Measurements from ENCODE around the gene STEAP1B.
"Not testable (repeated sequence)": the region's sequence is repeated elsewhere in the genome, so short reads cannot be mapped to it uniquely, and the experiment has no call there.

Gene STEAP1B

DNA sequence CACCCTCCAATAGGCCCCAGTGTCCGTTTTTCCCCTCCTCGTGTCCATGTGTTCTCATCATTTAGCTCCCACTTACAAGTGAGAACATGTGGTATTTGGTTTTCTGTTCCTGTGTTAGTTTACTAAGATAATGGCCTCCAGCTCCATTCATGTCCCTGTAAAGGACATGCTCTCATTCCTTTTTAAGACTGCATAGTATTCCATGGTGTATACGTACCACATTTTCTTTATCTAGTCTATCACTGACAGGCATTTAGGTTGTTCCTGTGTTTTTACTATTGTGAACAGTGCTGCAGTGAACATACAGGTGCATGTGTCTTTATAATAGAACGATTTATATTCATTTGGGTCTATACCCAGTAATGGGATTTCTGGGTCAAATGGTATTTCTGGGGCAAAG lies 63.4 kb downstream of the STEAP1B start:
- not testable (repeated sequence) for H3K4me3 Mint-ChIP-seq, H3K9me3 Mint-ChIP-seq

DNA sequence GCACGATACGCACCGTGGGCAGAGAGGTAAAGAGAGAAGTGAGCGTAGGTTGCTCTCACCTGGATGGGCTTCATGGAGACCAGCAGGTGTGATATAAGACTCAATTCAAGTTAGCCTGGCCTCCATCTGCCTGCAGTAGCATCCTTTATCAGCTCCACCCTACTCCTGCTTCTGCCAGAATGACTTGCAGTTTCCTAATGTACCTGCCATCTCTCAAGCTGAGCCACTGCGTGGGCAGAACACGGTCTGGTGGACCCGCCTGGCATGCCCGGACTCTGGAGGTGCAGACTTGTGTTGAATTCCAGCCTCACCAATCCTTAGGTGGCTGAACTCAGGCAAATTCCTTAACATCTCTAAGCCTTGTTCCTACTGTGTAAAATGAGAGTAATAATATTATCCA lies 64.3 kb downstream of the STEAP1B start:
- no peak overlapping the region for H3K27ac Mint-ChIP-seq
- peaks cover 2% of the 10 kb centered on the region for H3K4me1 Mint-ChIP-seq (ENCODE audit: low read depth)
- DNase-seq, result no peak
- H3K36me3 Mint-ChIP-seq (ENCODE audit: low read depth), result no peaks in the 10 kb centered on the region
- H3K27me3 Mint-ChIP-seq, result no peaks in the 10 kb centered on the region
- H3K9me3 Mint-ChIP-seq, result no peaks in the 10 kb centered on the region
- no peak overlapping the region for H3K4me3 Mint-ChIP-seq

More for the DNA sequence above, 63.4 kb downstream of the STEAP1B start:
- H3K27ac Mint-ChIP-seq; H3K27me3 Mint-ChIP-seq; DNase-seq; H3K36me3 Mint-ChIP-seq (ENCODE audit: low read depth); H3K4me1 Mint-ChIP-seq (ENCODE audit: low read depth): not testable (repeated sequence)

DNA sequence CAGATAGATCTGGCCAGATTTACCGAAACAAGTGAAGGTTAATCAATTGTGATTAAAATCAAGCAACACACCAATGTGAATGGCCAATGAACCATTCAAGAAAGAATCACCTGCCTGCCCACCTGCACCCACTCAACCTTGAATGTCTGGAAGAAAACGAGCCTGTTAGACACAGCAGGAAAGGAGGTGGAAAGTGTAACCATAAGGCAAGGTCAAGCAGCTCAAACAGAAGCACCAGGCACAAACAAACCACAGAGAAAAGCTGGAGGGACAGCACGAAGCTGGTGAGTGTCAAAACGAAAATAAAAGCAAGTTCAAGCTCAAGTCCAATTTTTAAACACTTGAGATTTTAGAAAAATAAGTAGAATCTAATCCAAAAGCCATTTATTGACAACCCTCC lies 64.9 kb downstream of the STEAP1B start:
- Mint-ChIP-seq H3K27ac (no peak overlapping the region), H3K4me1 (ENCODE audit: low read depth) (peaks cover 2% of the 10 kb centered on the region), H3K36me3 (ENCODE audit: low read depth) (no peaks in the 10 kb centered on the region)

DNA sequence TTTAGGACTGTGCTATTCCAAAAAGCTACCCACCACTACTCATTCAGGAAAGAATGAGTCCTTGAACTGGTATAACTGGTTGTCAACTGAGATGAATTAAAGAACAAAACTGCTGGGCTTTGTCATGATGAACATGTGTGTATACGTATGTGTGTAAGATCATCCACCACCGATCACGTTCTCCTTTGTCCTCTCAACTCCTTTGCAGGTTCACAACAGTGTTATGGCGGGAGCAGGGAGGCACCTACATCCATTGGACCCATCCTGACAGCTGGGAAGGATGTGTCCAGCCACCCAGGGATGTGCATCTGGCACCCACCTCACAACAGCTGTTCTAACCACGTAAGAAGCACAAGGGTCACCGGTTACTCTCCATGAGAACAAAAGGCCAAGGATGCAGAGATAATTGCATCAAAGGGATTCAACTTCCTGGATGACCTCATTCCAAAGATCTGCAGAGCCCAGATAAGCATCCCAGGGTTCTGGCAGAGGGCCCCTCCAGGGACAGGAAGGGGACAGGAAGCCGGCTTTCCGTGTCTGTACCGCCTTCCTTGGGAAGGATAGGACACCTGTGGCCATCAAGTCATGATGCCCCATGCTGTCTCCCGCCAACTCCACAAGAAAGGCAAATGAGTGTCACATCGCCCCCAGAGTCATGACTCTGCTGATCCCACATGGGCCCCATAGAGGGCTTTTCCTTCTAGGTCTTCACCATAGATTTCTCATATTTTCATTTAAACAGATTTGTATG lies 66.1 kb downstream of the STEAP1B start:
- no peak overlapping the region for H3K4me3 Mint-ChIP-seq
- H3K27ac Mint-ChIP-seq, result no peak overlapping the region

More for the DNA sequence above, 64.9 kb downstream of the STEAP1B start:
- no peak overlapping the region for H3K4me3 Mint-ChIP-seq
- DNase-seq, result no peak
- no peaks in the 10 kb centered on the region for H3K27me3 Mint-ChIP-seq
- no peaks in the 10 kb centered on the region for H3K9me3 Mint-ChIP-seq

DNA sequence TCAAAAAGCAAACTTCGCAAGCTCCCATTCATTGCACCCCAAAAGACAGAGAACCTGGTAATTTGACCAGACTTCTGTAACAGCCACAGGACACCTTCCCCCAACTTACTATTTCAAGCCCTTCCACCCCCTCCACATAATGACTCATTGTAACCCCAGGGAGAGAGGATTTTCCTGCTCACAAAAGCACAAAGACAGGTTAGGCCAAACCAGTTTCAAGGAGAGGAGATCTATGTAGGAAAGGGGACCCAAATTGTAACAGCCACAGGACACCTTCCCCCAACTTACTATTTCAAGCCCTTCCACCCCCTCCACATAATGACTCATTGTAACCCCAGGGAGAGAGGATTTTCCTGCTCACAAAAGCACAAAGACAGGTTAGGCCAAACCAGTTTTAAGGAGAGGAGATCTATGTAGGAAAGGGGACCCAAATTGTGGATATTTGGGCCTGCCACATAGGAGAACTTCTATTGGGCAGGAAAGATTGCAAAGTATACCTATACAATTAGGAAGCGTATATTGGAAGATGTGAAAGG lies 66.8 kb downstream of the STEAP1B start:
- H3K9me3 Mint-ChIP-seq; DNase-seq; H3K27me3 Mint-ChIP-seq; H3K27ac Mint-ChIP-seq; H3K36me3 Mint-ChIP-seq (ENCODE audit: low read depth); H3K4me3 Mint-ChIP-seq; H3K4me1 Mint-ChIP-seq (ENCODE audit: low read depth): not testable (repeated sequence)

More for the DNA sequence above, 66.1 kb downstream of the STEAP1B start:
- H3K4me1 Mint-ChIP-seq (ENCODE audit: low read depth), result peaks cover 2% of the 10 kb centered on the region
- H3K36me3 Mint-ChIP-seq (ENCODE audit: low read depth), result no peaks in the 10 kb centered on the region
- H3K9me3 Mint-ChIP-seq, result no peaks in the 10 kb centered on the region
- no peak for DNase-seq
- H3K27me3 Mint-ChIP-seq, result no peaks in the 10 kb centered on the region

DNA sequence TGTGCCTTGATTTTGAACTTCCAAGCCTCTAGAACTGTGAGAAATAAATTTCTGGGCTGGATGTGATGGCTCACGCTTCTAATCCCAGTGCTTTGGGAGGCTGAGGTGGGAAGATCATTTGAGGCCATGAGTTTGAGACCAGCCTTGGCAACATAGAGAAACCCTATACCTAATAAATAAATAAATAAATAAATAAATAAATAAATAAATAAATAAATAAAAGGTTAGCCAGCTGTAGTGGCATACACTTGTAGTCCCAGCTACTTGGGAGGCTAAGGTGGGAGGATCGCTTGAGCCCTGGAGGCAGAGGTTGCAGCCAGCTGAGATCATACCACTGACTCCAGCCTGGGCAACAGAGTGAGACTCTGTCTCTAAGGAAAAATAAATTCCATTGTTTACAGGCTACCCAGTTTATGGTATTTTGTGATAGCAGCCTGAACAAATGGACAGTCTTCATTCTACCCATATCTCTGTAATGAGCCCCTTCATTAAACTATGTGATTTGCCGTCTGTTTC lies 67.7 kb downstream of the STEAP1B start:
- Mint-ChIP-seq H3K27ac (no peak overlapping the region), H3K36me3 (ENCODE audit: low read depth) (no peaks in the 10 kb centered on the region), H3K4me1 (ENCODE audit: low read depth) (peaks cover 2% of the 10 kb centered on the region), H3K27me3 (no peaks in the 10 kb centered on the region), H3K4me3 (no peak overlapping the region), H3K9me3 (no peaks in the 10 kb centered on the region)
- no peak for DNase-seq

DNA sequence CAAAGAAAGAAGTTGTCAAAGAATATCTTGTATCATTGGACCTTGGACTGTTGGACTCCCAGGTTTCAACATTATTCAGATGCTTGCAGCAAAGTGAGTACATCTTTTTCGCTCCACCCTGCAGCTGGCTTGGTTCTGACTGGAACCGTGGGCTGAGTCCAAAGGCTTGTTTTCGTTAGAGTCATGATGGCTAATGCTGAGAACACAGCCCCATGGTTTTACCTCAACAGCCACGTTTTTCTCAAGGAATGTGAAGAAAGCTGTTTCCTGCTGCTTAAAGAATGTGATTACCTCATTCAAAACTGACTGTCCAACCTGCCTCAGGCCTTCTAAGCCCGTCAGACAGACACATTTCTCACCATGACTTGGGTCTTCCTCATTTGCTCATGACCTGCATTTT lies 69.5 kb downstream of the STEAP1B start:
- no peaks in the 10 kb centered on the region for H3K9me3 Mint-ChIP-seq
- DNase-seq, result no peak
- H3K4me1 Mint-ChIP-seq (ENCODE audit: low read depth), result peaks cover 2% of the 10 kb centered on the region
- no peak overlapping the region for H3K27ac Mint-ChIP-seq
- H3K27me3 Mint-ChIP-seq, result no peaks in the 10 kb centered on the region
- H3K36me3 Mint-ChIP-seq (ENCODE audit: low read depth), result no peaks in the 10 kb centered on the region
- no peak overlapping the region for H3K4me3 Mint-ChIP-seq

DNA sequence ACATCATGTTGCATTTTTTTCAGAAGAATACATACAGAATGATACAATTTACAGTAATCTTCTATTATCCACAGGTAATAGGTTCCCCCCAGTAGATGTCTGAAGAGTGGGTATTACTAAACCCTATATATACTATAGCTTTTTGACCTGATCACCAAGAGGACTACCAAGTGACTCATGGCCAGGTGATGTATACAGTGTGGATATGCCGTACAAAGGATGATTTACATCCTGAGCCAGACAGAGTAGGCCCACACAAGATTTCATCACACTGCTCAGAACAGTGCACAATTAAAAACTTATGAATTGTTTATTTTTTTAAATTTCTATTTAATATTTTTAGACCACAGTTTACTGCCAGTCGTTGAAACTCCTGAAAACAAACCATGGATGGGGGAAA lies 70.6 kb downstream of the STEAP1B start:
- H3K36me3 Mint-ChIP-seq (ENCODE audit: low read depth), result no peaks in the 10 kb centered on the region
- H3K9me3 Mint-ChIP-seq, result no peaks in the 10 kb centered on the region
- no peaks in the 10 kb centered on the region for H3K4me1 Mint-ChIP-seq (ENCODE audit: low read depth)
- H3K4me3 Mint-ChIP-seq, result no peak overlapping the region
- H3K27ac Mint-ChIP-seq, result no peak overlapping the region
- DNase-seq, result no peak
- no peaks in the 10 kb centered on the region for H3K27me3 Mint-ChIP-seq

DNA sequence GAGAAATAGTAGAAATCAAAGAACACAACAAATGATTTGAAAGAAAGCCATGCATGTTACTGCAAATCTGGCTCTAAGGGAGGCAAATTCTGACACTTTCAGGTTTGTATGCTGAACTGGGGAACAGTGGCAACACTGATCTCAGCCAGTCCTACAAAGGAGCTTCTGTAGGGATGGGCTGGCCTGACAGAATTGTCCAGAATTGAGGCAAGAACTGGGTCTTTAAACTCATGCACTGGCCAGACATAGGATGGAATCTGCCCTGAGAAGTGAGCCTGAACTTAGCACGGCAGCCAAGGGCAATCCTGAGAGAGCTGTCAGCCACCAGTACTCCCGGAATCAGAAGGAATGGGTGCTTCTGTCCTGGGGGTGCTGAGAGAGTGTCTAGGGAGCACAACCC lies 72.1 kb downstream of the STEAP1B start:
- no peak overlapping the region for H3K4me3 Mint-ChIP-seq
- H3K36me3 Mint-ChIP-seq (ENCODE audit: low read depth), result no peaks in the 10 kb centered on the region
- no peaks in the 10 kb centered on the region for H3K27me3 Mint-ChIP-seq
- H3K27ac Mint-ChIP-seq, result no peak overlapping the region
- no peak for DNase-seq
- no peaks in the 10 kb centered on the region for H3K4me1 Mint-ChIP-seq (ENCODE audit: low read depth)
- no peaks in the 10 kb centered on the region for H3K9me3 Mint-ChIP-seq

DNA sequence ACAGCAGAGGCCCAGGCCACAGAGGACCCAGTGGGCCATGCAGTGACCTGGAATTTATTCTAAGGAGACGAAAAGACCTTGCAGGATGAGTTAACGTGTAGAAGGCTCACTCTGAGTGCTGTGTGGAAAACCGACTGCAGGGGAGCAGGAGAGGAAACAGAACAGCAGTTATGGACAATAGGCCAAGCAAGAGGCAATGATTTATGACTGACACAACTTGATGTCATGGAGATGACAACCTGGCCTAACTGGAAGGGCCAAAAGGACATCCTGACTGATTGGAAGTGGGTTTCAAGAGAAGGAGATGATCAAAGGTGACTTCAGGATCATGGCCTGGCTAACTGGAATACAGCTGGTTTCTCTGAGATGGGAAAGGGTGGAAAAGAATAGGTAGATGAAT lies 72.9 kb downstream of the STEAP1B start:
- Mint-ChIP-seq H3K9me3 (no peaks in the 10 kb centered on the region), H3K4me3 (no peak overlapping the region), H3K4me1 (ENCODE audit: low read depth) (no peaks in the 10 kb centered on the region), H3K36me3 (ENCODE audit: low read depth) (no peaks in the 10 kb centered on the region), H3K27me3 (no peaks in the 10 kb centered on the region), H3K27ac (no peak overlapping the region)
- no peak for DNase-seq

DNA sequence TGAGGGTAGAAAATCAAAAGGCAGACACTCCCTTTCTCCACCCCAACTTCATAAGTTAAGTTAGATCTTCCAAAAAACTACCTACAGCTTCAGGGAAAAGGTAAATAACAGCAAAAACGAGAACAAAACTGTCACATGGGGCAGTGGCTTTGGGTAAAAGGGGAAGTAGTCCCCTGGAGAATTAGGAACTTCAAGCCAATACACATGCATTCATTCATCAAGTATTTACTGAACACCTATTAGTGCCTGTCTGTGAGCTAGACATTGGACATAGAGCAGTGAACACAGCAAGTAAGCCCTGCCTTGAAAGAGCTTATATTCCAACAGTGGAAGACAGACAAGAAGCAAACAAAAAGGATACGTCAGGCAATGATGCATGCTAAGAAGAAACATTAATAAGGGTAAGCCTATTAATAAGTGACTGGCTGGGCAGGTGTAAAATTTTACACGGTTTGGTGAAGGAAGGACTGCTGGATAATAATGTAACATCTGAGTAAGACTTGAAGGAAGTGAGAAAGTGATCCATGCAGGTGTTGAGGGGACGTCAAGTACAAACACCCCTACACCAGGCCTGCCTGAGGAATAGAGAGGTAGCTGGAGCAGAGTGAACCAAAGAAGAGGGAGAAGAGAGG lies 73.4 kb downstream of the STEAP1B start:
- Mint-ChIP-seq H3K36me3 (ENCODE audit: low read depth) (no peaks in the 10 kb centered on the region), H3K4me1 (ENCODE audit: low read depth) (no peaks in the 10 kb centered on the region), H3K27me3 (no peaks in the 10 kb centered on the region), H3K27ac (no peak overlapping the region), H3K9me3 (no peaks in the 10 kb centered on the region), H3K4me3 (no peak overlapping the region)
- DNase-seq, result no peak

DNA sequence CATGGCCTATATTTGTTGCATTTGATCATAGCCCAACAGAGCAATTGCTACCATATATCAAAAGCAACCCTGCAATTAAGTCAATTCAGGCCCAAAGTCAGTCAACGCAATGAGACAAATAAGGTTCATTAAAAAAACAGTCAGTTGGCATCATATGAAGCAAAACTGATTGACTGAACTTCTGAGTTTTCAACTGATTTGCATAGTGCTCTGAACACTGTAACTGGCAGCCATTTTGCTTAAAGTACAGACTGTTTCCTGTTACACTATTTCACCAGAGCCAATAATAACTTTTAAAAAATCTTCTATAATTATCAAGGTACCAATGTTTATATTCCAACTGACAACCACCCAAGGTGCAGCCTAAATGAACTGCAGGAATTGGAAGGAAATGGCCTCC lies 74.6 kb downstream of the STEAP1B start:
- no peaks in the 10 kb centered on the region for H3K4me1 Mint-ChIP-seq (ENCODE audit: low read depth)
- H3K9me3 Mint-ChIP-seq, result no peaks in the 10 kb centered on the region
- no peaks in the 10 kb centered on the region for H3K36me3 Mint-ChIP-seq (ENCODE audit: low read depth)
- no peak for DNase-seq
- H3K27me3 Mint-ChIP-seq, result no peaks in the 10 kb centered on the region
- no peak overlapping the region for H3K4me3 Mint-ChIP-seq
- H3K27ac Mint-ChIP-seq, result no peak overlapping the region

DNA sequence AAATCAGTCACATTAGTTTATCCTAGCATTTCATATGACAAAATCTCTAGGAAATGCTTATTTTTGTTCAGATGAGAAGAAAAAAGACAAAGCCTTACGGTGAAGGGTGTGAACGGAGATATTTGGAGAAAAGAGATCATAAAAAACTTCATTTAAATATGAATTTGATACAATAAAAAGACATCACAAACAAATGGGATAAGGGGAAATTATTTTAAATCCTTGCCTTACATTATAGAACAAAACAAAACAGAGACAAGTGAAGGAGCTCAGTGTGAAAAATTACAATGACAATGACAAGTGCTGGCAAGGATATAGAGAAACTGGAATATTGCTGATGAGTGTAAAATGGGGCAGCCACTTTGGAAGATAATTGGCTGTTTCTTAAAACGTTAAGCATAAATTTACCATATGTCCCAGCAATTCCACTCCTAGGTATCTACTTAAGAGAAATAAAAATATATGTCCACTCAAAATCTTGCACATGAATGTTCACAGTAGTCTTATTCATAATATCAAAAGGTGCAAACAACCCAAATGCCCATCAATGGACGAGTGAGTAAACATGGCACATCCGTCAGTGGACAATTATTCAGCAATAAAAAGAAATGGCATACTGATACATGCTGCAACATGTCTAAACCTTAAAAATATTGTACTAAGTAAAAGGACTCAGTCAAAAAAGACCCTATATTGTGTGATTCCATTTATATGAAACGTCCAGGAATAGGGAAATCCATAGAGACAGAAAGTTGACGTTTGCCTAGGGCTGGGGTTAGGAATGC lies 77.0 kb downstream of the STEAP1B start:
- no peaks in the 10 kb centered on the region for H3K9me3 Mint-ChIP-seq
- H3K4me3 Mint-ChIP-seq, result no peak overlapping the region
- no peak overlapping the region for H3K27ac Mint-ChIP-seq
- H3K27me3 Mint-ChIP-seq, result no peaks in the 10 kb centered on the region
- DNase-seq, result no peak
- no peaks in the 10 kb centered on the region for H3K4me1 Mint-ChIP-seq (ENCODE audit: low read depth)
- H3K36me3 Mint-ChIP-seq (ENCODE audit: low read depth), result no peaks in the 10 kb centered on the region

DNA sequence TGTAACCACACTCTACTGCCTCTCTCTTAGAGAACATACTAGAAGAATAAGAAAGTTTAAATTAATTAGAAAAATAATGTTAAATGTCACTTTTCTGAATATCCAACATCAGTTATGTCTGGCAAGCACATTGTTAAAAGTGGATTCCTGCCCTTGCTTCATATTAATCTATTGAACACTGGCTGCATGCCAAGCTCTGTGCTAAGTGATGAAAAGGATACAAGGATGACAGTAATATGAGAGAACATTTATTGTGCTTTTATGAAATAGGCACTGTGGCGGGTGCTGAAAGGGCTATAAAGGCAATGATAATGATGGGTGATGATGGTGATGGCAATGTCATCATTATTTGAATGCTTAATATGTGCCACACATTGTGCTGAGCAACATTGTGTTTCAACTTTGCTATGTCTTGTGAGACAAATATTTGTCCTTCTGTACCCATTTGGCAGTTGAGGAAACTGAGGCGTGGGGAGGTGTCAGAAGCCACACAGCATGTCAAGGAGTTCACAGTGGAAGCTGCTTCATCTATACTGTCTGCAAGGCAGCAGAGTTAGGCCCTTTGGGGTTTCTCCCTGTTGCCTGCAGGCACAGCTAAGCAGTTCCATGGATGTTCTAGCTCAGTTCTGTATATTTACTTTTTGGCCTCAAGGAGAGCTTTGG lies 78.9 kb downstream of the STEAP1B start:
- DNase-seq, result no peak
- Mint-ChIP-seq H3K36me3 (ENCODE audit: low read depth) (no peaks in the 10 kb centered on the region), H3K27me3 (peaks cover 4% of the 10 kb centered on the region), H3K27ac (no peak overlapping the region), H3K9me3 (no peaks in the 10 kb centered on the region), H3K4me1 (ENCODE audit: low read depth) (no peaks in the 10 kb centered on the region), H3K4me3 (no peak overlapping the region)

All from activated T-cell treated with anti-CD3 and anti-CD28 coated beads, Interleukin-2, amount 50 U/mL, for 24 hours (primary cell).